Activated T-cell treated with anti-CD3 and anti-CD28 coated beads for 4 hours (primary cell): ENCODE results near the gene GPR37.

Experiments used
- DNase-seq: peaks from one replicate; pipeline ENCODE4 v3.0.0-alpha.2; 2020

The GPR37 gene

GRCh38 chr7:124724079-124724478, 41.5 kb downstream of the GPR37 start:
- no peak for DNase-seq

- no peak for DNase-seq
Measured at GRCh38 chr7:124723012-124723411, 42.6 kb downstream of the GPR37 start.

- no peak for DNase-seq
Measured at GRCh38 chr7:124722292-124722691, 43.3 kb downstream of the GPR37 start.

- DNase-seq = no peak
Measured at GRCh38 chr7:124720195-124720594, 45.4 kb downstream of the GPR37 start.

GRCh38 chr7:124718032-124718766, 47.4 kb downstream of the GPR37 start:
- no peak for DNase-seq

GRCh38 chr7:124716894-124717293, 48.7 kb downstream of the GPR37 start:
- no peak for DNase-seq

GRCh38 chr7:124713086-124713485, 52.5 kb downstream of the GPR37 start:
- DNase-seq = no peak

- no peak for DNase-seq
Measured at GRCh38 chr7:124712017-124712416, 53.6 kb downstream of the GPR37 start.

GRCh38 chr7:124702385-124702784, 63.2 kb downstream of the GPR37 start:
- no peak for DNase-seq

- no peak for DNase-seq
Measured at GRCh38 chr7:124701955-124702354, 63.6 kb downstream of the GPR37 start.

GRCh38 chr7:124700655-124701054, 64.9 kb downstream of the GPR37 start:
- no peak for DNase-seq

- DNase-seq = no peak
Measured at GRCh38 chr7:124698964-124699363, 66.6 kb downstream of the GPR37 start.

GRCh38 chr7:124697746-124698145, 67.8 kb downstream of the GPR37 start:
- no peak for DNase-seq
